SK-N-SH treated with all-trans-retinoic acid at 6 μM for 48 hours (cell line): ENCODE data around the gene CLEC16A.

Experiments used
- CSDC2 ChIP-seq: fragments of 250-450 bp; sonication (Bioruptor Pico); IDR thresholded peaks from 2 replicates; pipeline ENCODE4 v1.5.0; 2020; ENCODE audit warnings: mild to moderate bottlenecking, moderate library complexity
- CSRNP3 ChIP-seq: fragments of 250-450 bp; sonication (Bioruptor Pico); IDR thresholded peaks from 2 replicates; pipeline ENCODE4 v1.5.1; 2021; ENCODE audit warnings: mild to moderate bottlenecking, moderate library complexity
- OSR1 ChIP-seq: fragments of 250-450 bp; sonication (Bioruptor Pico); IDR thresholded peaks from 2 replicates; pipeline ENCODE4 v1.8.0; 2022; ENCODE audit warnings: moderate library complexity, mild to moderate bottlenecking, inconsistent platforms
- PATZ1 ChIP-seq: fragments of 250-450 bp; sonication (Bioruptor Pico); IDR thresholded peaks from 2 replicates; pipeline ENCODE4 v1.8.0; 2020; ENCODE audit warnings: mild to moderate bottlenecking, moderate library complexity, borderline replicate concordance
- POU6F1 ChIP-seq: fragments of 250-450 bp; sonication (Bioruptor Pico); IDR thresholded peaks from 2 replicates; pipeline ENCODE4 v1.8.0; 2021; ENCODE audit warnings: low read depth, mild to moderate bottlenecking, moderate library complexity, borderline replicate concordance
- ZFP3 ChIP-seq: fragments of 250-450 bp; sonication (Bioruptor Pico); IDR thresholded peaks from 2 replicates; pipeline ENCODE4 v1.5.0; 2020; ENCODE audit warnings: mild to moderate bottlenecking, moderate library complexity
- ZFP30 ChIP-seq: fragments of 450-650 bp; formaldehyde crosslinking; IDR thresholded peaks from 2 replicates; pipeline ENCODE4 v1.5.0; 2022; ENCODE audit warnings: mild to moderate bottlenecking, moderate library complexity
- ZNF8 ChIP-seq: fragments of 450-650 bp; formaldehyde crosslinking; IDR thresholded peaks from 2 replicates; pipeline ENCODE4 v1.5.0; 2020; ENCODE audit warnings: mild to moderate bottlenecking, moderate library complexity

GRCh38 chr16:11101283-11101682 lies 156.9 kb downstream of the CLEC16A start:
- TF ChIP-seq PATZ1 (CRISPR knock-in tag) (no peak), CSDC2 (no peak), ZFP30 (CRISPR knock-in tag) (no peak), ZNF8 (CRISPR knock-in tag) (no peak), CSRNP3 (CRISPR knock-in tag) (no peak), ZFP3 (CRISPR knock-in tag) (no peak), POU6F1 (CRISPR knock-in tag) (no peak), OSR1 (CRISPR knock-in tag) (no peak)
